Epithelial cell of esophagus (primary cell): ENCODE data around the gene LGMN.

Experiments
- DNase-seq: peaks from one replicate; pipeline ENCODE4 v3.0.0; 2010; ENCODE audit warnings: low read depth
- H3K4me3 ChIP-seq: 2 replicates; pipeline ENCODE4 v1.5.1; 2011; ENCODE audit warnings: mild to moderate bottlenecking, low read length, control low read depth
- CTCF ChIP-seq: IDR thresholded peaks from 2 replicates; pipeline ENCODE4 v1.5.1; 2011; ENCODE audit warnings: low read depth, mild to moderate bottlenecking, low read length, control low read depth, inconsistent platforms; ENCODE audit not compliant: insufficient read depth; ENCODE audit errors: missing control alignments

The LGMN gene

GRCh38 chr14:92666251-92666650 is 82.2 kb downstream of the LGMN start:
- no peak overlapping the region for H3K4me3 ChIP-seq
- no peak for DNase-seq
- no peak for TF ChIP-seq CTCF

DNA sequence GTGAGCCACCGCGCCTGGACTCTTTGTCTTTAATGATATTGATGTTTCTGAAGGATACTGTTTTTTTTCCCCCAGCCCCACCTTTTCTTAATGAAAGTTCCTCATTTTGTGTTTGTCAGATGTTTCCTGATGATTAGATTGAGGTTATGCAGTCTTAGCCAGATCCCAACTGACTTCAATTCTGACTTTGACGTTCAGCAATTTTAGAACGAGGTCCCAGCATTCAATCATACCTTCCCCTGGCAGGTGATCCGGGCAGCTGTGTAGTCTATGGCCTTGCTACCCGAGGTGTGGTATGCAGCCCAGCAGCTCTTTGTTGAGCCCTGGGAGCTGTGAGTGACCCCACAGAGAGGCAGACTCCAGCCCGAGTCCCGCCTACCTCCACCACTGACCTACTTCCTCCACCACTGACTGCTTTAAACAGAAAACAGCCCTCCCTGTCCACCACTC is 82.7 kb downstream of the LGMN start:
- no peak overlapping the region for H3K4me3 ChIP-seq
- no peak for TF ChIP-seq CTCF
- no peak for DNase-seq

DNA sequence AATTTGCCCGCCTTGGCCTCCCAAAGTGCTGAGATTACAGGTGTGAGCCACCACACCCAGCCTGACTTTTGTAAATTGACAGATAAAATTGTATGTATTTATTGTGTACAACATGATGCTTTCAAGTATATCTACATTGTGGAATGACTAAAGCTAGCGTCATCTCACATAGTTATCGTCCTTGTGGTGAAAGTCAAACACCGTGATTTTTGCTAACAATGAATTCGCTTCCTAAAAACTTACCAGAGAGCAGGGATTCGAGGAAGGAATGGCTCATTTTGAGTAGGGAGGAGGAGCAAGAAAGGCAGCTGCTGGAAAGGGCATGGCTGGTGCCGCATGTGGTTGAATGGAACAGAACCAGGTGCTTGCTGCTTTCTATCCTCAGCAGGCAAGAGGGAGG is 85.4 kb downstream of the LGMN start:
- DNase-seq = no peak
- TF ChIP-seq CTCF = no peak

DNA sequence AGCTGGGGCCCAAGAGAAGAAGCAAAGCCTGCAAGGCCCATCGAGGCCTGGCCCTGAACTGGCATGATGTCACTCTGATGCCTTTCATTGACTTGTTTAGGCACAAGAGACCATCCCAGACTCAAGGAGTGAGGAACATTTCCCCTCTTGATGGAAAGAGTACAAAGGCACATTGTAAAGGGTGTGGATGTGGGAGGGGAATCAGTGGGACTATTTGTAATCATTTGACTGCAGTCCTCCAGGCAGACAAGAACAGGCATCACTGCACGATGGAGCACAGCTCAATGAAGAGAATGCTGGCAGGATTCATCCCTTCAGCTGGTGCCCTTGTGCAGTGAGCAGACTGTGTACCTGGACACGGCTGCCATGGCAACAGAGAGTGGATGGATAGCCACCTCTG is 87.9 kb downstream of the LGMN start:
- no peak overlapping the region for H3K4me3 ChIP-seq
- no peak for DNase-seq
- TF ChIP-seq CTCF = no peak

More for the DNA sequence above, 85.4 kb downstream of the LGMN start:
- no peak overlapping the region for H3K4me3 ChIP-seq

- peak; percentile 81 for DNase-seq
- no peak for TF ChIP-seq CTCF
- H3K4me3 ChIP-seq = no peak overlapping the region
Observed at GRCh38 chr14:92659765-92660561, 88.5 kb downstream of the LGMN start.

DNA sequence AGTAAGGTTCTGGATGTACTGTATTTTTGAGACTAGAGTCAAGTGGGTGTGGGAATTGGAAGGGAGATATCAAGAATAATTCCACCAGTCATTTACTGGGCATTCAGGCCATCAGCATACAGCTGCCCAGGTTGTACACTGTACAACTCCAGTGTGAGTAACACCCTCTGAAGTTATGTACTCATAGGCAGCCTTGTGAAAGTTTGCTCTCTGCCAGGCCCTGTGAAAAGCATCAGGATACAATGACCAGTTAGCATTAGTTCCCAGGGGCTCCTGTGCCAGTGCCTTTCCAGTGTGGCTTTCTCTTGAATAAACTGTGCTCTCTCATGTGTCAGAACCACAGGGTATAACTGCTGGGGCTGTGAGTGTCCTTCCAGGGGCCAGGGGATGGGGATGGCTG is 89.7 kb downstream of the LGMN start:
- no peak for TF ChIP-seq CTCF
- H3K4me3 ChIP-seq = no peak overlapping the region

DNA sequence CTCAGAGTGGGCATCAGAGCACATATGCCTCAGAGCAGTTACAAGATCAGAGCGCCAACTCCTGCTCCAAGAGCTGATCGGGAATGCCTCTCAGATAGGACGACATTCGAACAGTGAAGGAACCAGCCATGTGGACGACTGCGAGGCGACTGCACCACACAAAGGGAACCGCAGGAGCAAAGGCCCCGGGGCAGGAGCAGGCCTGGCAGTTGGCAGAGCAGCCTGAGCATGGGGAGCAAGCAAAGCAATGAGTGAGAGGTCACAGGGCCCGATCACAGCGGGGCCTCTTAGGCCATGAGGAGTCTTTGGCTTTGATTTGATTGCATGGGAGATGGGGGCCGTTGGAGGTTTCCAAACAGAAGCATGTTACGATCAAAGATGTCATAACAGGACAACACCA is 90.3 kb downstream of the LGMN start:
- no peak for TF ChIP-seq CTCF
- no peak for DNase-seq
- no peak overlapping the region for H3K4me3 ChIP-seq

More for the DNA sequence above, 89.7 kb downstream of the LGMN start:
- DNase-seq = peak; percentile 15
